GM21529 (cell line): Measurements from ENCODE around the gene CNOT6L.

Experiments used
- ATAC-seq: cut with Tn5 transposase; IDR thresholded peaks from one replicate; pipeline ENCODE4 v1.9.1; 2021; ENCODE audit not compliant: unreplicated experiment

Gene CNOT6L

GRCh38 chr4:77715414-77716290 is 103.5 kb downstream of the CNOT6L start:
- ATAC-seq, result no peak

GRCh38 chr4:77714514-77714913 is 104.7 kb downstream of the CNOT6L start:
- ATAC-seq, result no peak

GRCh38 chr4:77713884-77714283 is 105.3 kb downstream of the CNOT6L start:
- ATAC-seq, result no peak

- ATAC-seq, result no peak
These were observed 106.5 kb downstream of the CNOT6L start for GRCh38 chr4:77712675-77713074.

- ATAC-seq, result no peak
These were observed 107.7 kb downstream of the CNOT6L start for GRCh38 chr4:77711469-77711868.

GRCh38 chr4:77710684-77711083 is 108.5 kb downstream of the CNOT6L start:
- ATAC-seq, result no peak

- ATAC-seq, result no peak
These were observed 109.1 kb downstream of the CNOT6L start for GRCh38 chr4:77710059-77710458.

- no peak for ATAC-seq
These were observed 112.5 kb downstream of the CNOT6L start for GRCh38 chr4:77706717-77707116.

- ATAC-seq, result no peak
These were observed 115.5 kb downstream of the CNOT6L start for GRCh38 chr4:77703666-77704065.

GRCh38 chr4:77701121-77701520 is 118.0 kb downstream of the CNOT6L start:
- ATAC-seq, result no peak

- no peak for ATAC-seq
These were observed 119.4 kb downstream of the CNOT6L start for GRCh38 chr4:77699731-77700210.

- no peak for ATAC-seq
These were observed 121.1 kb downstream of the CNOT6L start for GRCh38 chr4:77697860-77698590.

- ATAC-seq, result no peak
These were observed 123.4 kb downstream of the CNOT6L start for GRCh38 chr4:77695774-77696173.

- no peak for ATAC-seq
These were observed 126.2 kb downstream of the CNOT6L start for GRCh38 chr4:77692847-77693432.

GRCh38 chr4:77681792-77682191 is 137.4 kb downstream of the CNOT6L start:
- ATAC-seq, result no peak

- no peak for ATAC-seq
These were observed 142.3 kb downstream of the CNOT6L start for GRCh38 chr4:77676842-77677241.

GRCh38 chr4:77671051-77671450 is 148.1 kb downstream of the CNOT6L start:
- no peak for ATAC-seq

- no peak for ATAC-seq
These were observed 149.1 kb downstream of the CNOT6L start for GRCh38 chr4:77669946-77670590.

- no peak for ATAC-seq
These were observed 153.6 kb downstream of the CNOT6L start for GRCh38 chr4:77665381-77666069.
